ENCODE results near the gene NRG2. TPM values are rescaled to one million over a fixed set of nuclear protein-coding genes. Genes with fewer than 3 reads are reported as not detected.

The NRG2 gene
- total RNA-seq, 1 donor from 2014 or later = 2.0 TPM

DNA sequence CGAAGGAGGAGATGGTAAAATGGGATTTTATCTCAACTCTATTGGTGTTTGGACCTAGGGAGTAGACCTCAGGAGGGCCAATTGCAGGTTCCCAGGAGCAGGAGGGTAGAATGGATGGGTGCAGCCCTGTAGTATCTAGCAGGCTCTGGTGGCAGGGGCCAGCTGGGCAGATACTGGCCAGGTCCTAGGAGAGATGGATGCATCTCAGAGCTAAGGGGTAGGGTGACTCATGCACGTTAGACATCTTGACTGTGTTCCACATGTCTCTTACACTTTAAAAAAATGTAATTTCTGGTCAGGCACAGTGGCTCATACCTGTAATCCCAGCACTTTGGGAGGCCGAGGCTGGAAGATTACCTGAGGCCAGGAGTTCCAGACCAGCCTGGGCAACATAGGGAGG lies 225.1 kb downstream of the NRG2 start:
- H3K27me3 Mint-ChIP-seq (ENCODE audit: low read depth) = peaks cover 54% of the 10 kb centered on the region
- H3K36me3 Mint-ChIP-seq = no peaks in the 10 kb centered on the region
- H3K9me3 Mint-ChIP-seq = peaks cover 13% of the 10 kb centered on the region
- no peak overlapping the region for H3K4me3 Mint-ChIP-seq
- H3K4me1 Mint-ChIP-seq = no peaks in the 10 kb centered on the region
- TF ChIP-seq, protein P1, sequence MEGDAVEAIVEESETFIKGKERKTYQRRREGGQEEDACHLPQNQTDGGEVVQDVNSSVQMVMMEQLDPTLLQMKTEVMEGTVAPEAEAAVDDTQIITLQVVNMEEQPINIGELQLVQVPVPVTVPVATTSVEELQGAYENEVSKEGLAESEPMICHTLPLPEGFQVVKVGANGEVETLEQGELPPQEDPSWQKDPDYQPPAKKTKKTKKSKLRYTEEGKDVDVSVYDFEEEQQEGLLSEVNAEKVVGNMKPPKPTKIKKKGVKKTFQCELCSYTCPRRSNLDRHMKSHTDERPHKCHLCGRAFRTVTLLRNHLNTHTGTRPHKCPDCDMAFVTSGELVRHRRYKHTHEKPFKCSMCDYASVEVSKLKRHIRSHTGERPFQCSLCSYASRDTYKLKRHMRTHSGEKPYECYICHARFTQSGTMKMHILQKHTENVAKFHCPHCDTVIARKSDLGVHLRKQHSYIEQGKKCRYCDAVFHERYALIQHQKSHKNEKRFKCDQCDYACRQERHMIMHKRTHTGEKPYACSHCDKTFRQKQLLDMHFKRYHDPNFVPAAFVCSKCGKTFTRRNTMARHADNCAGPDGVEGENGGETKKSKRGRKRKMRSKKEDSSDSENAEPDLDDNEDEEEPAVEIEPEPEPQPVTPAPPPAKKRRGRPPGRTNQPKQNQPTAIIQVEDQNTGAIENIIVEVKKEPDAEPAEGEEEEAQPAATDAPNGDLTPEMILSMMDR (IDR thresholded peaks at IDR 0.05; ENCODE audit: unreplicated experiment) = no peak
- no peak for DNase-seq (ENCODE audit: low spot score in 2 of 2, unreplicated experiment in 2 of 2)
- H3K27ac Mint-ChIP-seq = no peak overlapping the region

GRCh38 chr5:139817362-139817761 lies 225.7 kb downstream of the NRG2 start:
- Mint-ChIP-seq H3K4me3 (no peak overlapping the region), H3K9me3 (peaks cover 13% of the 10 kb centered on the region), H3K36me3 (no peaks in the 10 kb centered on the region), H3K4me1 (no peaks in the 10 kb centered on the region), H3K27ac (no peak overlapping the region), H3K27me3 (ENCODE audit: low read depth) (peaks cover 59% of the 10 kb centered on the region)
- TF ChIP-seq, protein P1 (IDR thresholded peaks at IDR 0.05; ENCODE audit: unreplicated experiment) = no peak
- no peak for DNase-seq (ENCODE audit: low spot score in 2 of 2, unreplicated experiment in 2 of 2)

GRCh38 chr5:139816566-139816965 lies 226.5 kb downstream of the NRG2 start:
- peaks cover 65% of the 10 kb centered on the region for H3K27me3 Mint-ChIP-seq (ENCODE audit: low read depth)
- TF ChIP-seq, protein P1 (IDR thresholded peaks at IDR 0.05; ENCODE audit: unreplicated experiment) = no peak
- H3K4me1 Mint-ChIP-seq = no peaks in the 10 kb centered on the region
- no peak overlapping the region for H3K27ac Mint-ChIP-seq
- peaks cover 13% of the 10 kb centered on the region for H3K9me3 Mint-ChIP-seq
- DNase-seq (ENCODE audit: low spot score in 2 of 2, unreplicated experiment in 2 of 2) = no peak
- no peak overlapping the region for H3K4me3 Mint-ChIP-seq
- no peaks in the 10 kb centered on the region for H3K36me3 Mint-ChIP-seq

DNA sequence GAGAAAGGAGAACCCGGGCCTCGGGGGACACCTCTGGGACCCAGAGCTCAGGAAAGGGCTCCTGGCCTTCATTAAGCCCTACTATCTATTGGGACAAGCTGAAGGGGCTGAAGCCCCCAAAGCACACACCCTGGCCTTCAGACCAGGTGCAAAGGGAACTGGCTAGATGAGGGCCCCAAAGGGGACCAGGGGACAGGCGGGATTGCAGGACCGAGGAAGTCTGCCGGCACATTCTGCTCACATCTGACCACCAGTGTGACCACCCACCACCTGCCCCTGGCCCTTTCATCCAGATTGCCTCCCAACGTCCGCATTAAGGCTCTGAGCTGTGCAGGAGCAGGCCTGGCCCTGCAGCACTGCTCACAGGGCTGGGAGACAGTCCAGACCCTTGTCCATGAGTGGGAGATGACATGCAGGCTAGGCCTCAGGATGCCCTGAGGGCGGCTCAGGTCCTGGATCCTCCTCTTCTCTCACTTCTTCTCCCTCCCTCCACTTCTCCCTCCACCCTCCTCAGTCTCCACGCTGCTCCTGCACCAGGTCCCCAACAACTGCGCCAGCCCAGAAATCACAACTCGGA lies 228.3 kb downstream of the NRG2 start:
- Mint-ChIP-seq H3K4me1 (no peaks in the 10 kb centered on the region), H3K27ac (no peak overlapping the region), H3K9me3 (peaks cover 13% of the 10 kb centered on the region), H3K36me3 (no peaks in the 10 kb centered on the region), H3K4me3 (no peak overlapping the region), H3K27me3 (ENCODE audit: low read depth) (peaks cover 66% of the 10 kb centered on the region)
- TF ChIP-seq, protein P1 (IDR thresholded peaks at IDR 0.05; ENCODE audit: unreplicated experiment) = no peak
- DNase-seq (ENCODE audit: low spot score in 2 of 2, unreplicated experiment in 2 of 2) = no peak

DNA sequence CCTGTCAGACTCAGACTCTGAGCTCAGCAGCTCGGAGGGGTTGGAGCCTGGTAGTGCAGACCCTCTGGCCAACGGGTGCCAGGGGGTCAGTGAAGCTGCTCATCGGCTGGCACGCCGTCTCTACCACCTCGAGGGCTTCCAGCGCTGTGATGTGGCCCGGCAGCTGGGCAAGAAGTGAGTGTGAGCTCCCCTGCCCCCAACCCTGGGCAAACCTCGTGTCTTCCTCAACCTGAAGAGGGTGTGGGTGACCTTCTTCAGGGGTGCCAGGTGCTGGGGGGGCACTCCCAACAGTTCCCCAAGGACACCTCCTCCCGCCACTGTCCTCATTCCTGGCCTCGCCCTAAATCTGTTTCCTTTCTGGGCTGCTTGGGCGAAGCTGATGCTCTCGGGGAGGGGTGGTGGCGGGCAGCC lies 228.9 kb downstream of the NRG2 start:
- Mint-ChIP-seq H3K4me3 (no peak overlapping the region), H3K9me3 (peaks cover 8% of the 10 kb centered on the region), H3K27me3 (ENCODE audit: low read depth) (peaks cover 61% of the 10 kb centered on the region), H3K36me3 (no peaks in the 10 kb centered on the region), H3K27ac (no peak overlapping the region), H3K4me1 (no peaks in the 10 kb centered on the region)
- TF ChIP-seq, protein P1 (IDR thresholded peaks at IDR 0.05; ENCODE audit: unreplicated experiment) = no peak
- DNase-seq (ENCODE audit: low spot score in 2 of 2, unreplicated experiment in 2 of 2) = no peak

Data from mesothelial cell of epicardium (in vitro differentiated cells).